GM23338 (cell line): Measurements from ENCODE around the gene SCAPER.

ENCODE experiments used
- CREB1 ChIP-seq: fragments of 250-450 bp; sonication (Bioruptor Pico); IDR thresholded peaks from 2 replicates; pipeline ENCODE4 v1.5.0; 2020; ENCODE audit warnings: low read depth, mild to moderate bottlenecking, moderate library complexity
- CTCF ChIP-seq, 2 experiments: fragments of 200-600 bp in 1 of 2; sonication (generic) in 1 of 2; conservative IDR thresholded peaks; 2 replicates each; pipeline versions ENCODE4 v1.5.1 to v1.6.1; 2016 to 2017; ENCODE audit warnings: antibody characterized with exemption in 2 of 2, low read depth in 2 of 2, mild to moderate bottlenecking in 2 of 2, moderate library complexity in 1 of 2
- ETS1 ChIP-seq: IDR thresholded peaks from 2 replicates; pipeline ENCODE4 v1.6.1; 2016; ENCODE audit warnings: antibody characterized with exemption
- EZH2 ChIP-seq: fragments of 200-600 bp; sonication (generic); IDR thresholded peaks from one replicate; pipeline ENCODE4 v1.8.0; 2017; ENCODE audit warnings: antibody characterized with exemption, mild to moderate bottlenecking, low read depth; ENCODE audit not compliant: unreplicated experiment
- EZH2phosphoT487 ChIP-seq: fragments of 200-600 bp; sonication (generic); IDR thresholded peaks from one replicate; pipeline ENCODE4 v1.8.1; 2018; ENCODE audit warnings: antibody characterized with exemption; ENCODE audit not compliant: unreplicated experiment
- JUNB ChIP-seq: IDR thresholded peaks from one replicate; pipeline ENCODE4 v1.6.1; 2016; ENCODE audit warnings: antibody characterized with exemption; ENCODE audit not compliant: unreplicated experiment
- POLR2AphosphoS5 ChIP-seq: IDR thresholded peaks from 2 replicates; pipeline ENCODE4 v1.6.1; 2016; ENCODE audit warnings: antibody characterized with exemption, low read depth
- REST ChIP-seq: IDR thresholded peaks from one replicate; pipeline ENCODE4 v1.6.1; 2018; ENCODE audit warnings: antibody characterized with exemption; ENCODE audit not compliant: unreplicated experiment
- ZNF114 ChIP-seq: fragments of 250-450 bp; sonication (Bioruptor Pico); IDR thresholded peaks from 2 replicates; pipeline ENCODE4 v1.5.0; 2020; ENCODE audit warnings: mild to moderate bottlenecking, moderate library complexity

- TF ChIP-seq CTCF (conservative IDR thresholded peaks at IDR 0.05; ENCODE audit: low read depth in 2 of 2) (no peak), EZH2 (no peak), REST (no peak), POLR2AphosphoS5 (no peak), EZH2phosphoT487 (no peak), CREB1 (CRISPR knock-in tag) (no peak), JUNB (no peak), ZNF114 (CRISPR knock-in tag) (no peak), ETS1 (no peak)
Observed at GRCh38 chr15:76812381-76812780, 92.8 kb downstream of the SCAPER start.
